Measurements from ENCODE around the gene RAB43. TPM values are rescaled to one million over a fixed set of nuclear protein-coding genes. Genes with fewer than 3 reads are reported as not detected.

The RAB43 gene
- total RNA-seq, 1 donor: 28.1 TPM

DNA sequence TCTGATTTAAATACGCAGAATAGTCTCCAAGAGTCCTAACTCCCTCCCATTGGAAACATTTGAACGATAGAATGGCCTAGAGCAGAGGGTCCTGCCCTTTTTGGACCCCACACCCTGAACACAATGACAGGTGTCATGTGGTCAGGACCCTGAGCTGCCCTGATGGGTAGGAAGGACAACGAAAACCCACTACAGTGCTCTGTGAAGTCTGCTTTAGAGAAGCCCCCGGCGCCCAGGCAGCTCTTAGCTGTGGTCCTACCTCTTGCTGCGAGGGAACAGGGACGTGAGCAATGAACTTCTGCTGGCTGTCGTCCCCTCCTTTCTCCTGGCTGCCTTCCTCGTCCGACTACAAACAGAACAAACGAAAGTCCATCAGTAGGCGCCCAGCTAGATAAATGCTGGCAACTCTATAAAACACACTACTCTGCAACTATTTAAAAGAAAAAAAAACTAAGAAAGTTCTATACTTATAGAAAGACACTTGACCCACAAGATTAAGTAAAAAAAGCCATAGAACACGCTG is 8.7 kb upstream of the RAB43 start:
- H3K9me3 ChIP-seq (ENCODE audit: low read depth, low read length): no peaks in the 10 kb centered on the region
- no peaks in the 10 kb centered on the region for H3K27me3 ChIP-seq (ENCODE audit: insufficient read depth, low read length)
- no peaks in the 10 kb centered on the region for H3K4me1 ChIP-seq (ENCODE audit: insufficient read depth, low read length)
- H3K4me3 ChIP-seq (ENCODE audit: low read length): no peak overlapping the region

DNA sequence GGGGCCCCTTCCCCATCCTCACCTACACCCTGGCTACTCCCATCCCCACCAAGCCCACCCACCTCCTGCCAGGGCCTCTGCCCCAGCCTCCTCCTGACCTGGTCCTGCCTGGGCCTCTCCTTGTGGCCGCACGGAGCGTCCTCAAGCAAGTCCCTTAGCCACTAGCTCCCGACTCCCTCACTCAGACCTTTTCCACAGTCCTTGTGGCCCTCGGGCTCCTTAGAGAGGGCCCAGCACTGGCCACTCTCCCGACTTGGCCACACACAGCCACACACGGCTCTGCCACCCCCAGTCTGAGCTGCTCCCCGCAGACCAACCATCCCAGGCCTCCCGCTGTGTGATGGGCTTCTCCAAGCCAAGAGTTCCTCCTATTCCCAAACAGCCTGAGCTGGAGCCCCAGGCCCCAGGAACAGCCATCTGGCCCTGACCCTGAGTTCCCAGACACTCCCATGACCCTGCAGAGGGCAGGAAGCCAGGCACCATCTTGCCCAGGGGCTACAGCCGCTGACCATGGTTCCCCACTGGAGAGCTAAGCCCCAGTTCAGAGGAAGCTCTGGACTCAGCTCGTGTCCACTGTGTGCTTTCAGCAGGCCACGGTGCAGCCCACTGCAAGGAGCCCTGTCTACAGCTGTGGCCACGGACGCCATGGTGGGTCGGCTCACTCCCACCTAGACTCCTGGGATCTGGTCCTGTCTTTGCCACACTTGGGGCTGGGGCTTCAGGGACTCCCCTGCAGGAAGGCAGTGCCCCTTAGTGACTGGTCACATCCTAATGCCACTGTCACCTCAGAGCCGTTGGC is 7.0 kb upstream of the RAB43 start:
- Histone ChIP-seq H3K4me3 (ENCODE audit: low read length) (no peak overlapping the region), H3K27me3 (ENCODE audit: insufficient read depth, low read length) (no peaks in the 10 kb centered on the region), H3K9me3 (ENCODE audit: low read depth, low read length) (no peaks in the 10 kb centered on the region), H3K4me1 (ENCODE audit: insufficient read depth, low read length) (peaks cover 3% of the 10 kb centered on the region)

DNA sequence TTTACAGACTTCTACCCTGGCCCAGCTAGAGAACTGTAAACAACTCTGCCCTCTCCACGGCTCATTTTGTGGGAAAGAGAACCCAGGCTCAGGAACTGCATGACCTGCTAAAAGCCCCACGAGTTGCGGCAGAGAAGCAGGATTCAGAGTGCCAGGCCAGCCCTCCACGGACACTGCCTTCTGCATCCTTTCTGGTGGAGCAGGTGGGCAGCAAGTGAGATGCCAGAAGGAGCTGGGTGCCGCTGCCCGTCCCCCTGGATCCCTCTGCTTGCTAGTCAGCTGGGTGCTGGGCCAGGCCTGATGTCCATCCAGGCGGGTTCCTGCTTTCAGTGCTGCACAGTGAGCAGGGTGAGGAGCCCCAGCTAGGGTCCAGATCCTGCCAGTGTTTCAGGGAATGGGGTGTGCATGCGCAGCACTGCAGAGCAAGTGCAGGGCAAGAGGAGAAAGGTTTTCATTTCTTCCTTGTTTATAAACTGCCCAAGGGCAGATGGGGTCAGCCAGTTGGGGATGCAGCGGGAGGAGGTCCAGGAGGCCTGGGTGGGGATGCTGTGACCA is 5.2 kb upstream of the RAB43 start:
- H3K4me3 ChIP-seq (ENCODE audit: low read length): no peak overlapping the region
- no peaks in the 10 kb centered on the region for H3K9me3 ChIP-seq (ENCODE audit: low read depth, low read length)
- peaks cover 18% of the 10 kb centered on the region for H3K4me1 ChIP-seq (ENCODE audit: insufficient read depth, low read length)
- no peaks in the 10 kb centered on the region for H3K27me3 ChIP-seq (ENCODE audit: insufficient read depth, low read length)

DNA sequence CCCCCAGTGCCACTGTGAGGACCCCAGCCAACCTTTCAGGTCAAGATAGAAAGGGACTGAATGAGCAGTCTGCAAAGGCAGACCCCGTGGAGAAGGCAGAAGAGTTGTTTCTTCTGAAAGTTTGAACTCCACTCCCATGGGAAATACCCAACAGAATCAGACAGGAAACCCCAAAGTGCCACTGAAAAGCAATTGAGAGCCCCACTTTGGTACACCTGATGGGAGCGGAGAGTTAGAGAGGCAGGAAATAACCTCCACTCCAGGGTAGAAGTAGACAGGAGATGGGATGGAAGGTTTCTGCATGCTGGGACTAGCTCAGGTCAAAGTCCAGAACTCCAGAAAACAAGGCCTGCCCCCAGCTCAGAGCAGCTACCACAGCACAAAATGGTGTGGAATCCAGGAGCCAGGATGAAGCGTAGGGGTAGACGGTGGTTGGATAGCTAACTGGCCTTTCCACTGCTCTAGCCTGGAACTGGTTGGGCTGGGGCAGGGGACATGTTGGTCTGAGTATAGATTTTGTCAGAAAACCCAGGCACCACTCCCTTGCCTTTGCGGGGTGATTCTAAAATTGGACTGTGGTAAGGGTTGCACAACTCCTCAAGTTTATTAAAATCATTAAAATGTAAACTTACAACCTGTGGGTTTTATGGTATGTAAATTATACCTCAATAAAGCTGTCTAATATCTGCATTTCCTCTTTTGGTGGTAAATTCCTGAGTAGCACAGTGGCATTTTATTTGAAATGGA is 1.9 kb upstream of the RAB43 start:
- Histone ChIP-seq H3K4me1 (ENCODE audit: insufficient read depth, low read length) (peaks cover 37% of the 10 kb centered on the region), H3K9me3 (ENCODE audit: low read depth, low read length) (no peaks in the 10 kb centered on the region), H3K4me3 (ENCODE audit: low read length) (no peak overlapping the region), H3K27me3 (ENCODE audit: insufficient read depth, low read length) (no peaks in the 10 kb centered on the region)

DNA sequence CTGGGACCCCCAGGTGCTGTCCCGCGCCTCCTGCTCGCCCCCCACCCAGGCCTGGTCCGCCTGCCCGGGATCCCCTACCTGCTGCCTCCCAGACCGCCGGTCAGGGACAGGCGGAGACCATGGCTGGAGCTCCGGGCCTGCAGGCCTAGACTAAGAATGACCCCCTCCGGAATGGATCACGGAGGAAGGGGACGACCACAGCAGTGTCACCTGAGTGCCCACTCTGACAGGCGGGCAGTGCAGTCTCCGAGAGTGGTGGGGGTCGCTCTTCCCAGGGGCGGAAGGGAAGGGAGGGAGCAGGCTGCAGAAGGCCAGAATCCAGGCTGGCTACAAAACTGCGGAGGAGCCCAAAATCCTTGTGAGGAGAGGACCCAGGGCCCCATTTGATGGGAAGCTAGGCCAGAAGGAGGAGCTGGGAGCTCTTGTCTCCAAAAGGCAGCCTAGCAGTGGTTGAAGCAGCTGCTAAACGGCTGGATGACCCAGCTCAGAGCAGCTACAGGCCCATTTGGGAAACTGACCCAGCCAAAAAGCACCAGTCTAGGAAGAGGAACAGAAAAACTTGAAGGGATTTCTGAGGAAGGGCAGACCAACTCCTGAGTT is 908 bp upstream of the RAB43 start:
- Histone ChIP-seq H3K4me1 (ENCODE audit: insufficient read depth, low read length) (peaks cover 45% of the 10 kb centered on the region), H3K4me3 (ENCODE audit: low read length) (no peak overlapping the region), H3K27me3 (ENCODE audit: insufficient read depth, low read length) (no peaks in the 10 kb centered on the region), H3K9me3 (ENCODE audit: low read depth, low read length) (no peaks in the 10 kb centered on the region)

DNA sequence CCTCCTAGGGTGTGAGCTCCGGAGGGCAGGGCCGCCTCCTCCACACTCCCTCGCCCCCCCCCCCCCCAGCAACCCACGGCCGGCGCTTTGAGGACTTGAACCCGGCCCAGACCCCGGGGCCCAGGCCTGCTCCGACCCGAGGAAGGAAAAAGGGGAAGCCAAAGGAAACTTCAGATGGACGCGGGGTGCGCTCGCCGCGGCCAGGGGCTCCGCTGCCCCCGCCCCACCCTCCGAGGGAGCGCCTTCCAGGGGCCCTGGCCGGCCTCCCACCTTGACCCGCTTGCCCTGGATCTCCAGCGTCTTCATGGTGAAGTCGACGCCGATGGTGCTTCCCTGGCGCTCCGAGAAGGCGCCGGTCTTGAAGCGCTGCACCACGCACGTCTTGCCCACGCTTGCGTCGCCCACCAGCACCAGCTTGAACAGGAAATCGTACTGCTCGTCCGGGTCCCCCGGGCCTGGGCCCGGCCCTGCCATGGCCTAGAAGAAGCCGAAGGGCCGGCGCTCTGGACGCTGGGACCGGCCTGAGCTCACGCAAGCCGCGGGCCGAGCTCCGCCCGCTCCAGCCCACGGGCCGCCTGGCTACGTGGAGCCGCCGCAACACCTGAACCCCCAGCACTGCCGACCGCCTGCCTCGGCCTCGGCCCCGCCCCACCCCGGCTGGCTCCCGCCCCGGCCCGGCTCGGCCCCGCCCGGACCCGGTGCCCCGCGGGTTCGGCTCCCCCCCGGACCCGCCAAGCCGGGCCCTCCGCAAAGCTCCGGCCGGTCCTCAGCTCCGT is 400 bp downstream of the RAB43 start:
- H3K27me3 ChIP-seq (ENCODE audit: insufficient read depth, low read length): no peaks in the 10 kb centered on the region
- H3K9me3 ChIP-seq (ENCODE audit: low read depth, low read length): no peaks in the 10 kb centered on the region
- peaks cover 58% of the 10 kb centered on the region for H3K4me1 ChIP-seq (ENCODE audit: insufficient read depth, low read length)
- H3K4me3 ChIP-seq (ENCODE audit: low read length): peak overlapping the region; percentile 85

DNA sequence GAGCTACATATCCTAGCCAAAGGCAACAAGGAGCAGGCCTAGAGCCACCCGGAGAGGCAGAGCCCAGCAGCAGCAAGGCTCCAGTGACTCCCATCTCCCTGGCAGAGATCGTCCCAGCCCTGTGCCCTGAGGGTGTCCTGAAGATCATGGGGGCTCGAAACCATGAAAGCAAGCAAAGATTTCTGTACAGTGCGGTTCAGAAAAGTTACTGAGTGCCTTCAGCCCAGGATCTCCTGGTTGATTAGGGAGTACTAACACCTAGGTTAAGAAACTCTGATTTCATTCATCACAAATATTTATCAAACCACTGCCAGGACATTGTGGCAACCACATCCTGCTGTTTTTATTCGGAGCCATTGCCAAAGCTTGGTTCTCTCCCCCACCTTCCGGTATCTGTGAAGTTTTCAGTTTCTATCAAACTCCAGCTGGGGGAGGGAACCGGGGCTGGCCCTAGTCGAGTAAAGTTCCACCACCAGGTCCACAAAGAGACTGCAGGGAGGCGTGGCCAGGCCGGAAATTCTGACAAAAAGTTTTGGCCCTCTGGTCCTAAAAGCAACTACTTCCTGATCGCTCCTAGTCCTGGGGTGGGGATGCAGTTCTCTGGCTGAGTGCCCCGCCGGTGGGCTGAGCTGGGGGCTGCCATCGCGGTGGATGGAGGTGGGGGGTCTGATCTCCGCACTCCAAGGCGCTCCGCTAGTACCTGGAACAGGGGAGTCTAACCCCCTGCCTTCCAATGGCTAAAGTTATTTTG is 1.2 kb downstream of the RAB43 start:
- Histone ChIP-seq H3K27me3 (ENCODE audit: insufficient read depth, low read length) (no peaks in the 10 kb centered on the region), H3K4me1 (ENCODE audit: insufficient read depth, low read length) (peaks cover 66% of the 10 kb centered on the region), H3K4me3 (ENCODE audit: low read length) (peak overlapping the region; percentile 85), H3K9me3 (ENCODE audit: low read depth, low read length) (no peaks in the 10 kb centered on the region)

DNA sequence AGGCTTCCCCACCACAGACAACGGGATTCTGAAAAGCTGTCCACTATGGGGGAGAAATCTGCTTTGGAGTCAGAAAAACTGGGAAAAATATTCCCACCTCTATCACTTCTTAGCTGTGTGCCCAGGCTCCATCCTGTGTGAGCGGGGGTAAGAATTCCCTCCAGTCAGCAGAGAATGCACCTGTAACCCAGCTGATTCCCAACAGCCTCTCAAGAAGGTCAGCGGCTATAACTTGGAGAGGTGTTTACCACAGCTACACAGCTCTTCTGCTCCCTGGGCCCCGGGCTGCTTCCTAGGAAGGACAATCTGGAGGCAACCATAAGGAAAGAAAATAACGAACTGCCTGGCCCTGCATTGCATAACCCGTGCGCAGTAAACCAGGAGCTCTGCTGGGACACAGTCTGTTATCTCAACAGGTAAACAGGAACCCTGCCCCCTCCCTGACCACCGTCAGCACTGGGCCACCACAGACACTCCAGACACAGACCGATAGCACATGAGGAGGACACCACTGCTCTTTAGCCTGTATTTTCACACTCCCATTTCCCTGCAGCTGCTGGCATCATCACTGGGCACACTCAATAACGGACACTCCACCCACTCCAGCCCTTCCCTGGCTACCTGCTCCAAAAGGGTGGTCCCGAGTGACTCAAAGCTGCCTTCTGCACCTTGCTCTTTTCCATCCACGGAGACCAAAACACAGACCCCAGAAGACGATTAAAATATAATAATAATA is 2.1 kb downstream of the RAB43 start:
- no peaks in the 10 kb centered on the region for H3K9me3 ChIP-seq (ENCODE audit: low read depth, low read length)
- peak overlapping the region; percentile 85 for H3K4me3 ChIP-seq (ENCODE audit: low read length)
- peaks cover 74% of the 10 kb centered on the region for H3K4me1 ChIP-seq (ENCODE audit: insufficient read depth, low read length)
- H3K27me3 ChIP-seq (ENCODE audit: insufficient read depth, low read length): no peaks in the 10 kb centered on the region

DNA sequence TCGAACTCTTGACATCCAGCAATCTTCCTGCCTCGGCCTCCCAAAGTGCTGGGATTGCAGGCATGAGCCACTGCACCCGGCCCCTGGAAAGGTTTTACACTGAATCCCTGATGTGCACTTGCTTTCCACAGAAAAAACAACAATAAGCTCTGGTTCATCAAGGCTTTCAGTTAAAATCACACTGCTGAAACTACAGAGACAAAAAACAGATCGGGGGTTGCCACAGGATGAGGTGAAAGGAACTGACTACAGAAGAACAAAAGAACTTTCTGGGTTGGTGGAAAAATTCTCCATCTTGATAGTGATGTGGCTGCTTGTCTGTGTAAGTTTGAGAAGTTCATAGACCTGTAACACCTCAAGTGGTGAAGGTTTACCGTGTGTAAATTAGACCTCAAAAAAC is 2.9 kb downstream of the RAB43 start:
- no peaks in the 10 kb centered on the region for H3K27me3 ChIP-seq (ENCODE audit: insufficient read depth, low read length)
- peaks cover 75% of the 10 kb centered on the region for H3K4me1 ChIP-seq (ENCODE audit: insufficient read depth, low read length)
- H3K4me3 ChIP-seq (ENCODE audit: low read length): peak overlapping the region; percentile 85
- H3K9me3 ChIP-seq (ENCODE audit: low read depth, low read length): no peaks in the 10 kb centered on the region

DNA sequence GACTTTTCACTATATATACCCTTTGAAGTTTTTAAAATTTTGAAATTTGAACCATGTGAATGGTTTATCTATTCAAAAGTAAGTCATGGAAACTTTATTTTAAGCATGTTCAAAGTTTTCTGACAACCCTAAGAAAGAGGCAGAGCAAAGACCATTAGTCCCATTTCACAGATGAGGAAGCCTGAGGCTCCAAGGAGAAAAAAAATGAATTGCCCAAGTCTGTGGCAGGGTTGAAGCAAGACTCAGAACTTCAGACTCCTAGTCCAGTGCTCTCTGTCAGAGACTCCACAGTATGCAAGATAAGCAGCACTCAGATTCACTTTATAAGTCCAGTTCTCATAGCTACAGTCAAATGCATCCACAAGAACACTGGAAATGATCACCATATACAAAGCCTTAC is 4.5 kb downstream of the RAB43 start:
- H3K4me3 ChIP-seq (ENCODE audit: low read length): no peak overlapping the region
- H3K9me3 ChIP-seq (ENCODE audit: low read depth, low read length): no peaks in the 10 kb centered on the region
- no peaks in the 10 kb centered on the region for H3K27me3 ChIP-seq (ENCODE audit: insufficient read depth, low read length)
- peaks cover 67% of the 10 kb centered on the region for H3K4me1 ChIP-seq (ENCODE audit: insufficient read depth, low read length)

DNA sequence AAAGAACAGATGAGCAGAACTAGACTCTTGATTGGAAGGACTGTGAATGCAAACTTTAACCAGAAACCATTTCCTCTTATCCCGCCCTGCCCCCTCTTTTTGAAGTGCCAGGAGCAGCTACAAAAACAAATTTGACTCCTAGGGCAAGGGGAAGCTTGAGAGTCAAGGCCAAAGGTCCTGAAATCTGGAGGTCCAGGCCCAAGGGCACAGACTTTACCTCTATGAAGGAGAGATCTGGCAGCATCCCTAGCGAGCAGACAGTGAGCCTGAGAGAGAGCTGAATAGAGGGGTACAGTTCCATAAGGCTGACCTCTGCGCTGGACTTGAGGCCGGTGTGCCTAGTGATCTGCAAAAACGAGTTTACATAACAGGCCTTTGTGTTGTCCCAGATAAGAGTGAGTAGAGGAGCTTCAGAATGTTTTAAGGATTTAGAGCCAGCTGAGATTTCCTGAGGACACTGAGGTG is 5.1 kb downstream of the RAB43 start:
- no peak overlapping the region for H3K4me3 ChIP-seq (ENCODE audit: low read length)
- no peaks in the 10 kb centered on the region for H3K9me3 ChIP-seq (ENCODE audit: low read depth, low read length)
- no peaks in the 10 kb centered on the region for H3K27me3 ChIP-seq (ENCODE audit: insufficient read depth, low read length)
- peaks cover 71% of the 10 kb centered on the region for H3K4me1 ChIP-seq (ENCODE audit: insufficient read depth, low read length)

DNA sequence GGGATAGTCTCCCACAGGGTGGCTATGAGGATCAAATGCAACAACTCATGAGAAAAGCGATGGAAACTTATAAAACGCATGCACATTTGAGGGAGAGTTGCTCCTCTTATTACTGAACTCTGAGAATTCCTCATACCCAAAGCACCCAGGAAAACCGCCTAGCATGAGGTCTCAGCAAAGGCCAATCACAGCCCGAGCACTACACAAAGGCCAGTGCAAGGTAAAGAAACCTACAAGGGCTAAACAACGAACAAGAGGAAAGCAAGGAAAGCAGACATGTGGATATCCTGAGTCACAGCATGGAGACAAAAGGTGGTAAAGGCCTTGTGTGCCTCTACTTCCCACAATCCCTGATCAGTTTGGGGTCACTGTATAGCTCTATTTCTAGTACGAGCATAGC is 7.1 kb downstream of the RAB43 start:
- peaks cover 61% of the 10 kb centered on the region for H3K4me1 ChIP-seq (ENCODE audit: insufficient read depth, low read length)
- no peak overlapping the region for H3K4me3 ChIP-seq (ENCODE audit: low read length)
- H3K27me3 ChIP-seq (ENCODE audit: insufficient read depth, low read length): no peaks in the 10 kb centered on the region
- no peaks in the 10 kb centered on the region for H3K9me3 ChIP-seq (ENCODE audit: low read depth, low read length)

DNA sequence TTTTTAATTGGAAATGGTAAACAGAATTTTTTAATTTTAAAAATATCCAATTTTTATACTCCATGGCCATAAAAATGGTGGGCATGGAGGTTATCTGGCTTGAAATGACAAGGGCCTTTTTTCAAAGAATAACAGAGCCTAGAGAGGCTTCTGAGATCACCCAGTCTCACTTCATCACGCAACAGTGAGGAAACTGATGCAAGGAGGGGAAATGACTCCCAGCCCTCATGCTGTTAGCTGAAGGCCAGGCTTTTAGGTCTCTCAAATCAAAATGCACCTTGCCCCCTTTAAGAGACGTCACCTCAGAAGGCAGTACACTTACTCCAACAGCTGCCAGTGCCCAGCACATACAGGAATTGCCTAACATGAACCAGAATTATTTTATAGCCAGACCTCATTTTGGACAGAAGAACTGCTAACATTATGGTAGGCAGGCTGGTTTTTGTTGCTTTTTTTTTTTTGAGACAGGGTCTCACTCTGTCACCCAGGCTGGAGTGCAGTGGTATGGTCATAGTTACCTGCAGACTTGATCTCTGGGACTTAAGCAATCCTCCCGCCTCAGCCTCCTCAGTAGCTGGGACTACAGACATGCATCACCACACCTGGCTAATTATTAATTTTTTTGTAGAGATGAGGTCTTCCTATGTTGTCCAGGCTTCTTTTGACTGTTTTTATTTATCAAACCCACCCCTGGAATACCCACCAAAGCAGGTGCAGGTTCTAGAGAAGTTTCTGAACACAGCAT is 9.1 kb downstream of the RAB43 start:
- H3K4me3 ChIP-seq (ENCODE audit: low read length): no peak overlapping the region
- H3K9me3 ChIP-seq (ENCODE audit: low read depth, low read length): no peaks in the 10 kb centered on the region
- peaks cover 49% of the 10 kb centered on the region for H3K4me1 ChIP-seq (ENCODE audit: insufficient read depth, low read length)
- H3K27me3 ChIP-seq (ENCODE audit: insufficient read depth, low read length): no peaks in the 10 kb centered on the region

All from mononuclear cell (primary cell).